RWPE1 (cell line): Measurements from ENCODE around the gene PHC2.

Source experiments
- CTCF ChIA-PET: fragments of 350-600 bp; sonication (Branson Sonifier 250); formaldehyde crosslinking; extraction: SDS; loops from one replicate; lab custom pipeline; 2021; lab: Yijun Ruan, JAX
- POLR2A ChIA-PET: fragments of 400-600 bp; formaldehyde crosslinking; extraction: SDS; loops from one replicate; lab custom pipeline; 2020; ENCODE audit warnings: antibody characterized with exemption; ENCODE audit not compliant: low non-redundant PET; lab: Yijun Ruan, JAX
- DNase-seq: peaks from one replicate; pipeline ENCODE4 v3.0.0; 2012; ENCODE audit warnings: low spot score
- H3K27ac ChIP-seq: fragments of 450-650 bp; 2 replicates; pipeline ENCODE4 v1.5.1; 2017
- TF ChIP-seq, protein P1 (sequence below): fragments of 450-650 bp; conservative IDR thresholded peaks from 2 replicates; pipeline ENCODE4 v1.5.1; 2017; ENCODE audit warnings: low read depth, mild to moderate bottlenecking

The PHC2 gene

GRCh38 chr1:33383489-33383888, 47.4 kb downstream of the PHC2 start:
- DNase-seq, result no peak
- ChIA-PET POLR2A (no interaction called here), CTCF (no interaction called here)
- TF ChIP-seq, protein P1, sequence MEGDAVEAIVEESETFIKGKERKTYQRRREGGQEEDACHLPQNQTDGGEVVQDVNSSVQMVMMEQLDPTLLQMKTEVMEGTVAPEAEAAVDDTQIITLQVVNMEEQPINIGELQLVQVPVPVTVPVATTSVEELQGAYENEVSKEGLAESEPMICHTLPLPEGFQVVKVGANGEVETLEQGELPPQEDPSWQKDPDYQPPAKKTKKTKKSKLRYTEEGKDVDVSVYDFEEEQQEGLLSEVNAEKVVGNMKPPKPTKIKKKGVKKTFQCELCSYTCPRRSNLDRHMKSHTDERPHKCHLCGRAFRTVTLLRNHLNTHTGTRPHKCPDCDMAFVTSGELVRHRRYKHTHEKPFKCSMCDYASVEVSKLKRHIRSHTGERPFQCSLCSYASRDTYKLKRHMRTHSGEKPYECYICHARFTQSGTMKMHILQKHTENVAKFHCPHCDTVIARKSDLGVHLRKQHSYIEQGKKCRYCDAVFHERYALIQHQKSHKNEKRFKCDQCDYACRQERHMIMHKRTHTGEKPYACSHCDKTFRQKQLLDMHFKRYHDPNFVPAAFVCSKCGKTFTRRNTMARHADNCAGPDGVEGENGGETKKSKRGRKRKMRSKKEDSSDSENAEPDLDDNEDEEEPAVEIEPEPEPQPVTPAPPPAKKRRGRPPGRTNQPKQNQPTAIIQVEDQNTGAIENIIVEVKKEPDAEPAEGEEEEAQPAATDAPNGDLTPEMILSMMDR, result no peak
- no peak overlapping the region for H3K27ac ChIP-seq

GRCh38 chr1:33382661-33383415, 48.1 kb downstream of the PHC2 start:
- ChIA-PET POLR2A (no interaction called here), CTCF (no interaction called here)
- TF ChIP-seq, protein P1, result no peak
- no peak for DNase-seq
- no peak overlapping the region for H3K27ac ChIP-seq

- DNase-seq, result no peak
- CTCF ChIA-PET, result no interaction called here
- TF ChIP-seq, protein P1, result no peak
- no peak overlapping the region for H3K27ac ChIP-seq
- POLR2A ChIA-PET, result no interaction called here
Measured at GRCh38 chr1:33381977-33382376, 48.9 kb downstream of the PHC2 start.

DNA sequence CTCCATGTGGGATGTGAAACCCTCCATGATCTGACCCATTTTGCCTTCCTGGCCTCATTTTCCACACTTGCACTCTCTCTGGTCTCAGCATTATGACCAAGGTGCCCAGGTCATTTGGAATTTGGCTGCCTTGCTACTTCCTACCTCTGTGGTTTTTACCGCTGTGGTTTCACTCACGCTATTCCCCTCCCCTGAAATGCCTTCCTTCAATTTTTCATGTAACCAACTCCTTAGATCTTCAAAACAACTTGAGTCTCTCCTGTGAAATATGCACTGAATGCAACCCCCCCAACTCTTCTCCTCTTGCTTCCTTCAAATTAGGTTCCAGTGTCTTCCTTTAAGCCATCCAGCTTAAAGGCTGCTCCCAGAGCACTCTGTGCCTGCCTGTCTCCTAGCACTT, 50.1 kb downstream of the PHC2 start:
- TF ChIP-seq, protein P1, result no peak
- DNase-seq, result no peak
- H3K27ac ChIP-seq, result no peak overlapping the region
- ChIA-PET POLR2A (no interaction called here), CTCF (interaction anchor here (0.7 kb wide), 1 partner anchor 10 kb away, joined by 5 read pairs; no protein-coding TSS in a partner anchor)

GRCh38 chr1:33379631-33380354, 51.1 kb downstream of the PHC2 start:
- no peak for DNase-seq
- no peak overlapping the region for H3K27ac ChIP-seq
- POLR2A ChIA-PET, result no interaction called here
- TF ChIP-seq, protein P1, result no peak
- CTCF ChIA-PET, result no interaction called here

DNA sequence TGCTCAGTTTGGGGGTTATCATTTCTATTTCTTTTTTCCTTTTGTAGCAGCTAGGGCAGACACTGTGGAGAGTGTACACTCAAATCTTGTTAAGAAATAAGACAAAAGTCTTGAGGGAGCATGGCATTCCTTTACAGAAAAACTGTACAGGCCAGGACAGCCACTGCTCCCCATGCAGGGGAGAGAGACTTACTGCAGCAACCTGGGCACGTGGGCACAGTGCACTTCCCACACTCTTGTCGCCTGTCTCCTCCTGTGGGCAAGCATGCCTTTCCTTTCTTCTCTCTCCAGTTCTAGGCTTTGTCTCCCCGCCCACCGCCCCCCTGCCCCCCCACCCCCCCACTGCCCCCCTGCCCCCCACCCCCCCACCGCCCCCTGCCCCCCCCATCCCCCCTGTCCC, 51.9 kb downstream of the PHC2 start:
- TF ChIP-seq, protein P1, result no peak

More for the DNA sequence above, 51.9 kb downstream of the PHC2 start:
- H3K27ac ChIP-seq, result no peak overlapping the region
- CTCF ChIA-PET, result no interaction called here
- DNase-seq, result no peak
- POLR2A ChIA-PET, result no interaction called here
